ENCODE results near the gene CFAP221. TPM values are rescaled to one million over a fixed set of nuclear protein-coding genes. Genes with fewer than 3 reads are reported as not detected.
A peak's percentile ranks its signal among the peaks of the same experiment; 100 is the strongest.

The CFAP221 gene
- total and polyA plus RNA-seq, 2 experiments from 2014 or later: 0.42 to 0.65 TPM

GRCh38 chr2:119683713-119684443 lies 139.6 kb downstream of the CFAP221 start:
- H3K79me2 ChIP-seq (replicated peaks; ENCODE audit: insufficient read depth): peaks cover 20% of the 10 kb centered on the region
- Mint-ChIP-seq H3K4me3 (no peak overlapping the region), H3K27ac (peak overlapping the region; percentile 77), H3K36me3 (ENCODE audit: low read depth) (peaks cover 30% of the 10 kb centered on the region), H3K4me1 (peaks cover 40% of the 10 kb centered on the region), H3K27me3 (ENCODE audit: insufficient read depth, low read depth, poor library complexity) (peaks cover 10% of the 10 kb centered on the region), H3K9me3 (no peaks in the 10 kb centered on the region)
- no peak overlapping the region for H2AFZ ChIP-seq
- H3K27ac ChIP-seq (ENCODE audit: low read depth): no peak overlapping the region
- no peaks in the 10 kb centered on the region for H3K9me2 ChIP-seq (ENCODE audit: insufficient read depth)
- TF ChIP-seq POLR2AphosphoS5 (IDR thresholded peaks at IDR 0.05; ENCODE audit: low read depth) (no peak; the same call in 1 of the 2 replicates), CTCF (conservative IDR thresholded peaks at IDR 0.05; ENCODE audit: low read depth in 2 of 2) (no peak), ZNF114 (CRISPR knock-in tag; IDR thresholded peaks at IDR 0.05) (no peak), JUNB (IDR thresholded peaks at IDR 0.05; ENCODE audit: unreplicated experiment) (no peak), REST (IDR thresholded peaks at IDR 0.05; ENCODE audit: unreplicated experiment) (no peak), EZH2phosphoT487 (IDR thresholded peaks at IDR 0.05; ENCODE audit: unreplicated experiment) (no peak), ETS1 (IDR thresholded peaks at IDR 0.05) (no peak), CREB1 (CRISPR knock-in tag; IDR thresholded peaks at IDR 0.05; ENCODE audit: low read depth) (no peak), ZNF462 (CRISPR knock-in tag; IDR thresholded peaks at IDR 0.05) (no peak), STAT1 (IDR thresholded peaks at IDR 0.05; ENCODE audit: unreplicated experiment) (no peak), EZH2 (IDR thresholded peaks at IDR 0.05; ENCODE audit: low read depth, unreplicated experiment) (no peak), ZNF331 (CRISPR knock-in tag; IDR thresholded peaks at IDR 0.05; ENCODE audit: low read depth) (no peak), NANOG (IDR thresholded peaks at IDR 0.05; ENCODE audit: borderline replicate concordance) (no peak)
- DNase-seq (ENCODE audit: low spot score): no peak
- H3K4me3 ChIP-seq: no peak overlapping the region
- H3K4me2 ChIP-seq: no peak overlapping the region
- peaks cover 5% of the 10 kb centered on the region; the same call in 1 of the 2 replicates for H3K4me1 ChIP-seq (ENCODE audit: insufficient read depth)
- H4K20me1 ChIP-seq (replicated peaks; ENCODE audit: insufficient read depth): peaks cover 15% of the 10 kb centered on the region
- ATAC-seq: peak; percentile 8; the same call in 2 of the 3 replicates
- no peaks in the 10 kb centered on the region for H3K27me3 ChIP-seq (ENCODE audit: insufficient read depth)
- no peaks in the 10 kb centered on the region; the same call in 1 of the 2 replicates for H3F3A ChIP-seq (replicated peaks; ENCODE audit: low read depth)
- no peaks in the 10 kb centered on the region for H3K36me3 ChIP-seq (ENCODE audit: insufficient read depth)

Data from GM23338 (cell line).